Gastroesophageal sphincter (tissue), 3 donors: Measurements from ENCODE around the gene IFIT5.

Experiments
- CTCF ChIP-seq, 4 experiments: fragments of 200-600 bp in 2 of 4; fragments of 450-650 bp in 2 of 4; sonication (generic) in 1 of 4; IDR thresholded peaks; one replicate each; pipeline ENCODE4 v1.5.1; 2017 to 2019; ENCODE audit warnings: antibody characterized with exemption in 4 of 4, mild to moderate bottlenecking in 2 of 4, moderate library complexity in 2 of 4
- EP300 ChIP-seq: sonication (generic); formaldehyde crosslinking; IDR thresholded peaks from one replicate; pipeline ENCODE4 v1.6.1; 2017; ENCODE audit warnings: antibody characterized with exemption, mild to moderate bottlenecking
- POLR2AphosphoS5 ChIP-seq: sonication (generic); formaldehyde crosslinking; IDR thresholded peaks from one replicate; pipeline ENCODE4 v1.6.1; 2017; ENCODE audit warnings: antibody characterized with exemption

DNA sequence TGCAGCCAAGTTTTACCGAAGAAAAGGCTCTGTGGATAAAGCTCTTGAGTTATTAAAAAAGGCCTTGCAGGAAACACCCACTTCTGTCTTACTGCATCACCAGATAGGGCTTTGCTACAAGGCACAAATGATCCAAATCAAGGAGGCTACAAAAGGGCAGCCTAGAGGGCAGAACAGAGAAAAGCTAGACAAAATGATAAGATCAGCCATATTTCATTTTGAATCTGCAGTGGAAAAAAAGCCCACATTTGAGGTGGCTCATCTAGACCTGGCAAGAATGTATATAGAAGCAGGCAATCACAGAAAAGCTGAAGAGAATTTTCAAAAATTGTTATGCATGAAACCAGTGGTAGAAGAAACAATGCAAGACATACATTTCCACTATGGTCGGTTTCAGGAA, 11.3 kb upstream of the IFIT5 start:
- TF ChIP-seq POLR2AphosphoS5 (no peak), CTCF (IDR thresholded peaks at IDR 0.05) (no peak), EP300 (no peak)
